ENCODE measurements around the gene EPN1.

DNA sequence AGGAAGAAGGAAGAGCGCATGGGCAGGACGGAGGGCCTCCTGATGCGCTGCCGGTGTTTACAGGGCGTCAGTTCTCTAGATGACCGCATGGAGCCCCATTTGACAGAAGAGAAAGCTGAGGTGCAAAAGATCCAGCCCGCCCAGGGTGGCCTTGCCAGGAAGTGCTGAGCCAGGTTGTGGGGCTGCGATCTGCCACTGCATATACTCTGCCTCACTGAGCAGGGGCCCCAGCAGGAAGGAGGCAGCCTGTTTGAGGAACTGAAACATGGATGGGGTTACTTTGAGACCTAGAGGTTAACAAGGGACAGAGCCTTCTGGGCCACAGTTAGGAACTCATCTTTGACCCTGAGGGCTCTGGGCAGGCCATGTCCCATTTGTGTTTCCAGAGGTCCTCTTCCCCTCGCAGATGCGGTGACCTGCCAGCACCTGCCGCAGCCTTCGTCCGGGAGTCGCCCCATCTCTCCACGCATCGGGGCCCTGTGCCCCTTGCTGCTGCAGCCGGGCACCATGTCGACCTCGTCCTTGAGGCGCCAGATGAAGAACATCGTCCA lies 3.2 kb downstream of the EPN1 start:
- TF ChIP-seq GATA3 (IDR thresholded peaks at IDR 0.05; ENCODE audit: low read depth, low read length): no peak
- TF ChIP-seq GATA2 (IDR thresholded peaks at IDR 0.05; ENCODE audit: low read depth, low read length): no peak
